Hepatic stellate cell (primary cell): ENCODE data around the gene GPR39.

Source experiments
- DNase-seq: peaks from one replicate; pipeline ENCODE4 v3.0.0; 2011; ENCODE audit warnings: low spot score

Gene GPR39

DNA sequence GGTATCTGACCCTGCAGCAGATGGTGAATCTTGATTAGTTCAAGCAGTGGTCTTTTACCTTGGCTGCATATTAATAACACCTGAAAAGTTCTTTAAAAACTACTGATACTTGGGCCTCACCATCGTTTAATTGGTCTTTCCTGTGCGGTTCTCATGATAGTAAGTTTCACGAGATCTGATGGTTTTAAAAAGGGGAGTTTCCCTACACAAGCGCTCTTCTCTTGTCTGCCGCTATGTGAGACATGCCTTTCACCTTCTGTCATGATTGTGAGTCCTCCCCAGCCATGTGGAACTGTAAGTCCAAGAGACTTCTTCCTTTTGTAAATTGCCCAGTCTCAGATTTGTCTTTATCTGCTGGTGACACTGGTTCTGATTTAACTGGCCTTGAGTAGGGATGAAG lies 151.1 kb downstream of the GPR39 start:
- no peak for DNase-seq

- DNase-seq = no peak
These were observed 152.1 kb downstream of the GPR39 start for GRCh38 chr2:132568656-132569055.

DNA sequence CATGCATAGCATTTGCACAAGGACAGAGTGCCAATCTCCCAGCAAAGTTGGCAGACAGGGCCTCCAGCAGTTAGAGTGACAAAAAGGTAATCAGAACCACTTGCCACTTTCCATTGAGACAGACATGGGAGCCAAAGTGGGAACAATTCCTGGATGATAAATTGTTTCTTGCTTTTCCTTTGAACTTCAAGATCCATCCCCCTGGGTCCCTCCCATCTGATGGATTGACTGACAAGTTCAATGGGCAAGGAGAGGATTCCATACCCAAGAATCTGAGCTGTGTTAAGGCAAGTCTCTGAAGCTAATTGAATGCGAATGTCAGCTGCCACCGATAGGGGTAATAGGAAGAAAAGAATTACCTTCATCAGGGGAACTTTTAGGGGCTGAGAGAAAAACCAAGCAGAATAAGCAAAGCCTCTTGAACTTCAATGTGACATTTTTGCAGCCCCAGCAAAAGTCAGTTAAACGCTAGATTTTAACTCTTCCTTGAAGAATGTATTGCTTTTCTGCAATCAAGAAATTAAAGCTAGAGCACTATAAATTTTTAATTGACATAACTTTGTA lies 156.9 kb downstream of the GPR39 start:
- DNase-seq = no peak

DNA sequence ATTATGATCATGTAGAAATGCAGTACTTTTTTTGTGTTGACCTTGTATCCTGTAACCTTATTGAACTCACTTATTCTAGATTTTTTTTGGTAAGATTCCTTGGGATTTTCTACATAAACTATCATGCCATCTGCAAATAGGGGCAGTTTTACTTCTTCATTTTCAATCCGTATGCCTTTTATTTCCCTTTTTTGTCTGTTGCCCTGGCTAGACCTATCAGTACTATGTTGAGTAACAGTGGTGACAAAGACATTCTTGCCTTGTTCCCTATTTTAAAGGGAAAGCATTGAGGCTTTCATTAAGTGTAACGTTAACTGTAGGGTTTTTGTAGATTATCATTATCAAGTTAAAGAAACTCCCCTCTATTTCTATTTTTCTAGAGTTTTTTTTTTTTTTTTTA lies 161.1 kb downstream of the GPR39 start:
- no peak for DNase-seq

DNA sequence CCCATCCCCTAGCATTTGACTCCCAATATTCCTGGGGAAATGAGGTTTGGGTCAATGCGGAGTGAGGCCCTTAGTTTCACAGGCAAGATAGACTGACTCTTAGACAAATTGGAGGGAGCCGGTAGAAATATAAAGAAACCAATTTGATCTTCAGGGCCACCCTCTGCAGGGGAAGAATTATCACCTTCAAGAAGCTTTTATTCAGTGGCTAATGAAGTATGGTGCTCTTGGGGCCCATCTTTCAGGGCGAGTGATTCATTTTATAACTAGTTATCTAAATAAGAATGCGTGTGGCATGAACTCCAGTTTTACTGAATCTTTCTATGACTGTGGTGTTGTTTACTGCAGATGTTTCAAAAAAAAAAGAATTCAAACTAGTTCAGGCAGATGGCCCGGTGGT lies 165.0 kb downstream of the GPR39 start:
- DNase-seq = no peak

GRCh38 chr2:132581991-132582738 lies 165.6 kb downstream of the GPR39 start:
- no peak for DNase-seq

DNA sequence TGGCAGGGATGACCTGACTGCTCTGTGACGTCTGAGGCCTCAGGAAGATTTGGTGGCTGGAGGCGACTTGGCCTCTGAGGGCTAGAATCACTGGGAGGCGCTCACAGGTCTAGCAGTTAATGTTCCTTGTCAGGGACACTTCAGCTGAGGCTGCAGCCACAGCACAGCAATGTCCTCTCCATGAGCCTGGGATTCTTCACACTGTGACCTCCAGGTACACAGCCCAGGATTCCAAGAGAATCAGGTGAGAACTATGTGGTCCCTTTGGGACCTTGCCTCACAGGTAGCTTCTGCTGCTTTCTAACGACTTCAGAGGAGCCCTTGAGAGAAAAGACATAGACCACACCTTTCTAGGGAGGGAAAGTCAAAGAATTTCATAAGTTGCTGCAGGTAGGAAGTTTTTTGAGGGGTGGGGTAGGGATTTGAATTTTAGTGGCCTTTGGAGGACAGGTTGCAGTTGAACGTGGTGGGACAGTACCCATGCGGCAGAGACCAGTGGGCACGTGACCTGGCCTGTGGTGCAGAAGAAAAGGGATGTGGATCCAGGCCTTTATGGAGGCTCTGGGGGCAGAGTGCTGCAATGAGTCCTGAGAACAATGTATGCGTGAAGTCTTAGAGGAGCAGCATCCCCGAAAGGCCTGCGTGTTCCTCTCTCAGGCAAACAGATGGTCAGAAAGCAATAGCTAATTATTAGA lies 167.2 kb downstream of the GPR39 start:
- no peak for DNase-seq

- no peak for DNase-seq
These were observed 168.6 kb downstream of the GPR39 start for GRCh38 chr2:132584976-132585817.

DNA sequence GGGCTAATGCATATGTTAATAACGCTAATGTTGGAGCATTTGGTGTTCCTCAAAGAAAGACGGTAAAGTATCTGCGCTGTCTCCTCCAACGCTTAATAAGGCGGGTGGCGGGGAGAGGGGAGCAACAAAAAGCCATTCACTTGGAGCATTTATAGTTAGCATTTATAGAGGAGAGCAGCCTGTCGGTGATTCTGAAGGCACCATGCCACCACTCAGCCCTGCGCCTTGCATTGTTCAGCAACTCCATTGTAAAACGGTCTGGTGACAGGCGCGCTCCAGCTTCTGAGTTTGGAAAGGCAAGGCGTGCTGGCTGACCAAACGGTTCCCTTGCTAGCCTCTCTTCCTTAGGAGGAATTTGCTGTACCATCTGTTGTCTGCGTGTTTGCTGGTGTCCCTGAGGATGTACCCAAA lies 169.5 kb downstream of the GPR39 start:
- DNase-seq = no peak

GRCh38 chr2:132586835-132587234 lies 170.2 kb downstream of the GPR39 start:
- no peak for DNase-seq

DNA sequence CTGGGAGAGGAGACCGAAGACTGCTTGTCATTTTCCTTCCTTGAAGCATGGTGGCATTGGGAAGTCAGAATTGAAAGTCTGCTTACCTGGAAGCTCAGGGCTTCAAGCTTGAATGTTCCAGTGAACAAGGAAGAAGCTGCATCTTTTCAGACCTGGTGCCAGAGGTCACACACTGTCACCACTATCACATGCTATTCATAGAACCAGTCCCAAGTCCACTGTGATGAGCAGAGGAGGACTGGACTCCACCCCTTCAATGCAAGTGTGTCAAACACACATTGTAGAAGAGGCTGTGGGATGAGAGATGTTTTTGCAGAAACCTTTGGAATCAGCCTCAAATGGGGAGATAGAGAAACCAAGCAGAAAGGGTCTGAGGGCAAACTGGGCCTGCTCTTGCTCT lies 172.0 kb downstream of the GPR39 start:
- no peak for DNase-seq

DNA sequence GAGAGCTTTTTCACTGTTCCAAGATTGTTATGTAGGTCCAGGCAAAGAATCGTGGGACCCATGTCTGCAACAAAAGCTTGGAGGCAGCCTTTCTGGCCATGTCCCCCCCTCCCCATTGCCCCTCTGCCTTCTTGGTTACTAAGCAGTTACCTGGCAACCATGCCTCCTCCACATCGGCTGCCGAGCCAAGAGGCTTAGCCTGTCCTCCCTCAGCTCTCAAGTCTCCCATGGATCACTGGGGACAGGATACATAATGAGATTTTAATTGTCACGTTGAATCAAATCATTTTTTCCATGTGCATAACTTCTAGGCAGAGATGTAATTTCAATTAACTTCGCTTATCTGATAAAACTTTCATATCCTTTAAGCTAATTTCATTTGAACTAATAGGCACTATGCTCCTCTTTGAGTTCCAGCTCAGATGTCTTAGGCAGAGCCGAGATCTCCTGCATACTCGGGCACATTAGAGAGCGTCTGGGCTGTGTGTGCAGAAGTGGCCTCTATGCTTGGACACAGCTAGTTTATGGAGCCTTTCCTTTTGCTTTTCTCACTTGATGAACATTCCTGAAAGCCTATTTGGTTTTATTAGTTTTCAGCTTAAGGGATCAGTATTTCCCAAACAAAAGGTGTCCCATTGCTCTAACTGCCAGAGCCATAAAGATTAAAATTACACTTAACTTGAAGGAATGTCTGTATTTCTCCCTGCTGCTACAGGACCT lies 172.7 kb downstream of the GPR39 start:
- DNase-seq = no peak

DNA sequence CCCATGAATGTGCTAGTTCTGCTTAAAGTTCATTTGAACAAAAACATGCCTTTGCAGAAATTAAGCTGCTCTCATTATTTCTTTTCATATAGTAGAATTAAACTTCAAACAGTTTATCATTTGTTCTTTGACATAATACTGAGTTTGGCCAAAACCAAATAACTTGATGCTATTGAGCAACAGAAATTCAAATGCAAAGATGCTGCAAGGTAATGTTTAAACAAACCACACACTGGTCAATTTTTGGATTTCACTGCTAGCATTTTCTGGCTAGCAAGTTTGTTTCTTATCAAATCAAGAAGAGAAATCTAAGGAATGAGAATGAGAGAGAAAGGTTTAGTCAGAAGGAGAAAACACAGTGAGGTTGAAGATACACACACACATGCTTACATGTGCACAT lies 173.4 kb downstream of the GPR39 start:
- DNase-seq = no peak

DNA sequence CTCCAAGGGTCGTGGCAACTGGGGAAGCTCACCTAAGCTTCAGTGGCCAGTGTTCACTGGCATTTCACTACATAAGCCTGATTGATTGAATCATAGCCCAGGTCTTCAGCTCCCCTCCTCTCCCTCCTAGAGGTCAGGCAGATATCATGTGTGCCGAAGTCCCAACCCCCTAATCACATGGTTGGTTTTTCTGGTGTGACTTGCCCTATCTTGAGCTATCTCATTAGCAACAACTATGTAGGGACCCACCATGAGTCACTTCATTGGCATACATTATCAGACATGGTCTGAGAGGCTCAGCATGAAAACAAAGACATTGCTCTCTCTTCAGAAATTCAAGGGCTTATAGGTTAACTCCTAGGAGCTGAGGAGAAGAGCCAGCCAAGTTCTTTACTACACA lies 176.6 kb downstream of the GPR39 start:
- DNase-seq = no peak

GRCh38 chr2:132595186-132595585 lies 178.6 kb downstream of the GPR39 start:
- DNase-seq = no peak

- no peak for DNase-seq
These were observed 179.1 kb downstream of the GPR39 start for GRCh38 chr2:132595693-132596092.

DNA sequence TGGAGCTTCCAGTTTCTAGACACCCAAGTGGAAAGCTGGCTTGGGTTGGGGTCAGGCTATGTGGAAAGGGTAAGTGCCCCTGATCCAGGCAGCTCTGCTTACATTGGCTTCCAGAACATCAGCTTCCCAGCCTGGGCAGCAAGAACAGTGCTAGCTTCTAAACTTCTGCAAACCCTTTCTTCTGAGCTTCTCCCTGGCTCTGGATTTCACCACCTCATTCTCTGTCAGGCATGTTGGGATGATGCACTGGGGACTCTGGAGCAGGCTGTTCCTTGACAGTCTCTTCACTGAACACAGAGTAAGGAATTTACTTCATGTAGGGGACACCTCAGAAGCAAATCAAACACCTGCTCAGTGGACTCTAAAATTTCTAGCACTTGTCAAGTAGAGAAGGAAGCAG lies 180.6 kb downstream of the GPR39 start:
- no peak for DNase-seq

GRCh38 chr2:132597831-132598230 lies 181.2 kb downstream of the GPR39 start:
- DNase-seq = no peak

DNA sequence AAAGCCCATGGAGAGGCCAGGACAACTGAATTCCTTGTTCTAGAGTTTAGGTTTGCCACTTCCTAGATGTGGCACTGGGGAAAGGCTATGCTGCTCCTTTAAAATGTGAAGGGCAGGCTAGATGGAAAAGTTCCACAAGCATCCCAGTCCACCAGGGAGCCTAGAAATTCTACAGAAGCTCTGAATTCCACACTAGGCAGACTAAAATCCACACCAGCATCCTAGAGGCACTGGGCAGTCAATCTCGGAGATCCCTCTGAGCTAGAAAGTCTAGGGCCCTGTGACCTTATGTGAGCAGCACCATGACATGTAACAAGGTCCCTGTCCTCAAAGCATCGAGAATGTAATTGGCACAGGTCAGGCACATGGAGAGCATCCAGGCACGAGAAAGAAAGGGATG lies 181.9 kb downstream of the GPR39 start:
- no peak for DNase-seq

DNA sequence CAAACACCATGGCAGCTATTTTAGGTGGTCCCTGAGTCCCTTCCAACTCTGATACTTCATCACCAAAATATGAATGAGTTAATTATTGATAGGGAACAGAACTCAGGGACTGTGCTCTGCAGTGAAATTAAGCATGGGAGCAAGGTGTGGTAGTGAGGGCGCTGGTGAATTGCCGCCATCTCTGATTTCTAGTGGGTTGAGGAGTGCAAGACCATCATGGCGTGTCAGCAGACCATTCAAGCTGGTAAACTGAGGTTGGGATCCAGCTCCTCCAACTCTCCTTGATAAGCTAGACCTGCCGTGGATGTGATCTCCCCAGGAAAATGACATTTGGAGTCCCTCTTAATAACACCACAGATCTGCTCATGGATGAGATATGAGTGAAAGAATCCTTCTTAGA lies 183.0 kb downstream of the GPR39 start:
- no peak for DNase-seq

DNA sequence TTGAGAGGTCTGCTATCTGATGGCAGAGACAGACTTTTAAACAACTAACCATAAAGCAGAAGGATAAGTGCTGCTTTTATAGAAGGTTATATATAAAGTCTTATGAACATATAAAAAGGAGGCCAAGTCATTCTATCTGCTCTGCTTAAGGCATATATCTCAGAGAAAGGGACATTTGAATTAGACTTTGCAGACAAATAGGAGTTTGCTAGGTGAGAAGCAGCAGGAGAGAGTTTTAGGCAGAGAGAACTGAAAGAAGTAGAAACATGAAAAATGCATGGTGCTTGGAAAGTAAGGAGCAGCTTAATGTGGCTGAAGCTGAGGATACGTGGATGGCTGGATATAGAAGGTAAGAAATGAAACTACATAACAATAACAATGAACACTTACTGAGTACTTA lies 188.0 kb downstream of the GPR39 start:
- DNase-seq = no peak
